ENCODE data around the gene CRACR2A.

DNA sequence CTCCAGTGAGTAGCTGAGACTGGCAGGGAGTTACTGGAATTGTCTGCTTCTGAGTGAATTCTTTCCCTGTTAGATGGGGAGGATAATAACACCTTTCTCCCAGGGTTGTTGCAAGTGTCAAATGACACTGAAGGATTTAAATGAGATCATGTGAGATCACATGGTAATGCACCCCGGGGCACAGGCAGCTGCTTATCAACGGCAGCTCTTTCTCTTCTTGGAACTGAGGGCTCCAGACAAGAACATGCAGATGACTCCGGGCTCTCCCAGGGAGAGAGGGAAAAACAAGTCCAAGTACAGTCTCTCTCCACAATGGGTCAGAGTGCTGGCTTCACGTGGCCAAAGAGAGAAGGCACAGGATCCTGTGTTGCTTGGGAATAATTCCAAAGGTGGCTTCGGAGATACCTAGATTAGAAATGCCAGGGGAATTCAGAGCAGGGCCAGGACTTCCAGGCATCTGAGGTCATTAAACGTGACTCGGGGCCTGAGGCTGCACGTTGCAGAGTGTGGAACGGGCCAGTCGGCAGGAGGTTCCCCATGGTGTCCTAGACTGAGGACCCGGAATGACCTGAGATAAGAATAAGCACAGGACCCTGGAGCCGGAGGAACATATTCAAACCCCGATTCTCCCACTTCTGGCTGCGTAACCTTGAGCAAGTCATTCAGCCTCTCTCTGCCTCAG is 152.7 kb downstream of the CRACR2A start:
- TF ChIP-seq EP300 (IDR thresholded peaks at IDR 0.05), result no peak
- TF ChIP-seq CTCF (IDR thresholded peaks at IDR 0.05), result no peak
- TF ChIP-seq POLR2A (IDR thresholded peaks at IDR 0.05), result no peak

Measured in upper lobe of left lung (tissue), 4 donors.